Smooth muscle cell (in vitro differentiated cells): ENCODE results near the gene NID2. TPM values are rescaled to one million over a fixed set of nuclear protein-coding genes. Genes with fewer than 3 reads are reported as not detected.
A peak's percentile ranks its signal among the peaks of the same experiment; 100 is the strongest.

Experiments
- DNase-seq: peaks from one replicate; lab custom pipeline; 2025; ENCODE audit not compliant: unreplicated experiment; lab: John Stamatoyannopoulos, UW
- H2AFZ ChIP-seq: fragments of 200-600 bp; sonication (generic); 2 replicates; pipeline ENCODE4 v1.6.0; 2016; ENCODE audit warnings: antibody characterized with exemption, low read depth, mild to moderate bottlenecking
- H3F3A ChIP-seq: fragments of 200-600 bp; sonication (generic); 2 replicates; pipeline ENCODE4 v1.6.0; 2017; ENCODE audit warnings: antibody characterized with exemption, low read depth
- H3K27ac ChIP-seq: fragments of 200-600 bp; sonication (generic); 2 replicates; pipeline ENCODE4 v1.5.1; 2016; ENCODE audit warnings: low read depth, mild to moderate bottlenecking
- H3K27me3 ChIP-seq: fragments of 200-600 bp; sonication (generic); 2 replicates; pipeline ENCODE4 v1.6.1; 2016; ENCODE audit warnings: low read depth, mild to moderate bottlenecking
- H3K36me3 ChIP-seq: fragments of 200-600 bp; sonication (generic); 2 replicates; pipeline ENCODE4 v1.5.1; 2016; ENCODE audit warnings: low read depth
- H3K4me1 ChIP-seq: fragments of 200-600 bp; sonication (generic); 2 replicates; pipeline ENCODE4 v1.5.1; 2016; ENCODE audit warnings: low read depth
- H3K4me2 ChIP-seq: fragments of 200-600 bp; sonication (generic); 2 replicates; pipeline ENCODE4 v1.6.0; 2016; ENCODE audit warnings: mild to moderate bottlenecking
- H3K4me3 ChIP-seq: fragments of 200-600 bp; sonication (generic); 2 replicates; pipeline ENCODE4 v1.5.1; 2016; ENCODE audit warnings: mild to moderate bottlenecking
- H3K79me2 ChIP-seq: fragments of 200-600 bp; sonication (generic); 2 replicates; pipeline ENCODE4 v1.6.0; 2016; ENCODE audit warnings: low read depth, mild to moderate bottlenecking
- H3K9ac ChIP-seq: fragments of 200-600 bp; sonication (generic); 2 replicates; pipeline ENCODE4 v1.6.0; 2016; ENCODE audit warnings: low read depth
- H3K9me3 ChIP-seq: fragments of 200-600 bp; sonication (generic); replicated peaks from 2 replicates; pipeline ENCODE4 v1.5.1; 2016; ENCODE audit warnings: low read depth
- H4K20me1 ChIP-seq: fragments of 200-600 bp; sonication (generic); 2 replicates; pipeline ENCODE4 v1.6.0; 2016; ENCODE audit warnings: low read depth
- WGBS: methylation state at CpG from one replicate; pipeline ENCODE4 v1.1.7; 2016; ENCODE audit warnings: low lambda C conversion rate; 5-methylcytosine and 5-hydroxymethylcytosine counted together
- polyA plus RNA-seq: library from polyadenylated mRNA; unstranded; fragments of >200 nt; fragmentation: Nextera tagmentation; extraction: Ambion mirVana; gene quantifications from 2 replicates; pipeline ENCODE4 v1.2.1, GENCODE V29; 2016
- total RNA-seq: library from RNA; depleted of rRNA; stranded (reverse); fragments of >200 nt; gene quantifications from 2 replicates; pipeline ENCODE4 v1.2.3, GENCODE V29; 2014
- TF ChIP-seq, protein P1 (sequence below): fragments of 200-600 bp; sonication (generic); IDR thresholded peaks from 2 replicates; pipeline ENCODE4 v1.5.1; 2017; ENCODE audit warnings: borderline replicate concordance, mild to moderate bottlenecking, antibody characterized with exemption; ENCODE audit not compliant: insufficient read depth, poor library complexity, severe bottlenecking

NID2 gene
- total and polyA plus RNA-seq, 2 experiments from 2014 or later, result 196 to 229 TPM

DNA sequence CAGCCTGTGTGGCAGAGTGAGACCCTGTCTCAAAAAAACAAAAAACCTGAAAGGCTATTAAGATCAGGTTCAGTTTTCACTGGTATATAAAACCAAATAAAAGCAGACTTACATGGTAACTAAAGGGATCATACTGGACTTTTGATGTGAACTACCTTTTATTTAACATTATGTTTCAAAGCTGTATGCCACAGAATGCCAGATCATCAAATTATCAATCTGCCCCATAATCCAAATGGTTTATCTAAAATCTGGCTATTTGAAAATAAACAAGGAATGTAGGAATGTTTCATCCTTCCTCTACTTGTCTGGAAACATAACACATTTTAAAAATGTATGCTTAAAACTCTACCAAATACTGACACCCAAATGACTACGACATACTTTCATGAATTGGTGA is 14.2 kb downstream of the NID2 start:
- H3F3A ChIP-seq, result peaks cover 17% of the 10 kb centered on the region
- peaks cover 15% of the 10 kb centered on the region for H3K4me1 ChIP-seq
- peaks cover 56% of the 10 kb centered on the region for H3K79me2 ChIP-seq
- WGBS, result 39% methylated on average over 1 of the region's 1 CpG
- H4K20me1 ChIP-seq, result peaks cover 15% of the 10 kb centered on the region
- H3K9me3 ChIP-seq, result no peaks in the 10 kb centered on the region
- H3K9ac ChIP-seq, result no peak overlapping the region
- peak overlapping the region; percentile 66 for H3K4me2 ChIP-seq
- TF ChIP-seq, protein P1, sequence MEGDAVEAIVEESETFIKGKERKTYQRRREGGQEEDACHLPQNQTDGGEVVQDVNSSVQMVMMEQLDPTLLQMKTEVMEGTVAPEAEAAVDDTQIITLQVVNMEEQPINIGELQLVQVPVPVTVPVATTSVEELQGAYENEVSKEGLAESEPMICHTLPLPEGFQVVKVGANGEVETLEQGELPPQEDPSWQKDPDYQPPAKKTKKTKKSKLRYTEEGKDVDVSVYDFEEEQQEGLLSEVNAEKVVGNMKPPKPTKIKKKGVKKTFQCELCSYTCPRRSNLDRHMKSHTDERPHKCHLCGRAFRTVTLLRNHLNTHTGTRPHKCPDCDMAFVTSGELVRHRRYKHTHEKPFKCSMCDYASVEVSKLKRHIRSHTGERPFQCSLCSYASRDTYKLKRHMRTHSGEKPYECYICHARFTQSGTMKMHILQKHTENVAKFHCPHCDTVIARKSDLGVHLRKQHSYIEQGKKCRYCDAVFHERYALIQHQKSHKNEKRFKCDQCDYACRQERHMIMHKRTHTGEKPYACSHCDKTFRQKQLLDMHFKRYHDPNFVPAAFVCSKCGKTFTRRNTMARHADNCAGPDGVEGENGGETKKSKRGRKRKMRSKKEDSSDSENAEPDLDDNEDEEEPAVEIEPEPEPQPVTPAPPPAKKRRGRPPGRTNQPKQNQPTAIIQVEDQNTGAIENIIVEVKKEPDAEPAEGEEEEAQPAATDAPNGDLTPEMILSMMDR, result no peak
- no peak overlapping the region for H2AFZ ChIP-seq
- H3K27ac ChIP-seq, result peak overlapping the region; percentile 68
- no peak for DNase-seq
- no peaks in the 10 kb centered on the region for H3K27me3 ChIP-seq
- no peak overlapping the region for H3K4me3 ChIP-seq
- peaks cover 4% of the 10 kb centered on the region for H3K36me3 ChIP-seq

DNA sequence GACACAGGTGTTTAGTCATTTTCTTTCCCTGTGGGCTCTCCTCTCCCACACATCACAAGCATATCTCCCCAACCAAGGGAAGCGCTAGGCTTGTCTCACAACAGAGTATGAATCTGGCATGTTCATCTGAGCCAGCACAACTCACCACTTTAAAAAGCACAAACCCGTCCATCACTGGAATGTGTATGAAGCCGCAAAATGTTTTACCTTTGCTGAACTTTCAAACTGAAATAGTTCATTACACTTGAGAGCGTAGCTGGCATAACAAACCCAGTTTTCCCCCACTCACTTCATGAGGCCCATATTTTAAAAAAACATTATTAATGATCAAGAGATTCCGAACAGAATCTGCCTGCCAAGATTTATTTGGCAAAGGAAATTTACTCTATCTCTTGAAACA is 15.8 kb downstream of the NID2 start:
- Histone ChIP-seq H3K79me2 (peaks cover 57% of the 10 kb centered on the region), H4K20me1 (peaks cover 15% of the 10 kb centered on the region), H3F3A (peaks cover 17% of the 10 kb centered on the region), H3K36me3 (no peaks in the 10 kb centered on the region), H3K9me3 (no peaks in the 10 kb centered on the region), H3K9ac (no peak overlapping the region), H3K4me2 (peak overlapping the region; percentile 67), H3K4me1 (peaks cover 15% of the 10 kb centered on the region), H2AFZ (no peak overlapping the region), H3K4me3 (no peak overlapping the region), H3K27me3 (no peaks in the 10 kb centered on the region), H3K27ac (peak overlapping the region; percentile 78)
- no peak for DNase-seq
- TF ChIP-seq, protein P1, result no peak
- WGBS, result 75% methylated on average over 5 of the region's 5 CpGs

DNA sequence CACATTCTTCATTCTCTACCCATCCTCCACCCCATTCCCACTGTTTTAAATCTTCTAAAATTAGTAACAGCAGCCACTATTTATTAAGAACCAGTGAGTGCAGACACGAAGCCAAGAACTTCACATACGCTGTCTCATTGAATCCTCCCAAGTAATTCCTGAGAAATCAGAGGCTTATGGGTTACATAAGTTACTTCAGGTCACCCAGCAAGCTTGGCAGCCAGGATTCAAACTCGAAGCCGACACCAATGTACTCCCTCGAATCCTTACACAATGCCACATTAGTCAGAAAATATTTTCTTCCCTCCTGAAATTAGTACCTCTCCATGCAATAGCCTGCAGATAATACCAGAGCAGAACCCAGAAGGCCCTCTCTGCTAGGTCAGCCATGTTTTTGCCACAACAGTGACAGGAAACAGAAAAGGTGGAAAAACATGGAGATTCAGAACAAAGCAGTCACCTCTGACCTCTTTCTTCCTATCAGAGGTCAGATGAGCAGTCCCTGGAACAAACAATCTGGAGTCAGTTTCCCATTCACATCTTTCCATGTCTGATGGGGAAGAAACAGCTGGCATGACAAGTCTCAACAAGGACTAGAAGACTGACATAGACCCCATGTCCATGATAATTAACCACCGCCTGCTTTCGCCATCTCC is 16.4 kb downstream of the NID2 start:
- no peak for DNase-seq
- H3K9ac ChIP-seq, result no peak overlapping the region

More for the DNA sequence above, 16.4 kb downstream of the NID2 start:
- H4K20me1 ChIP-seq, result peaks cover 15% of the 10 kb centered on the region
- H3K4me3 ChIP-seq, result no peak overlapping the region
- H2AFZ ChIP-seq, result no peak overlapping the region
- H3K27me3 ChIP-seq, result no peaks in the 10 kb centered on the region
- H3K9me3 ChIP-seq, result no peaks in the 10 kb centered on the region
- no peaks in the 10 kb centered on the region for H3K36me3 ChIP-seq
- peak overlapping the region; percentile 78 for H3K27ac ChIP-seq
- TF ChIP-seq, protein P1, result no peak
- peaks cover 64% of the 10 kb centered on the region for H3K79me2 ChIP-seq
- H3F3A ChIP-seq, result peaks cover 17% of the 10 kb centered on the region
- WGBS, result 47% methylated on average over 7 of the region's 7 CpGs
- H3K4me1 ChIP-seq, result peaks cover 15% of the 10 kb centered on the region
- H3K4me2 ChIP-seq, result peak overlapping the region; percentile 67
